Measurements from ENCODE around the gene LYRM1.

The LYRM1 gene

GRCh38 chr16:20886320-20886719 lies 14.3 kb upstream of the LYRM1 start:
- Histone ChIP-seq H3K27ac (ENCODE audit: low read depth, low read length) (no peak overlapping the region), H3K79me2 (ENCODE audit: control insufficient read depth, insufficient read depth, low read length, unreplicated experiment) (peaks cover 85% of the 10 kb centered on the region), H3K4me1 (ENCODE audit: control insufficient read depth, insufficient read depth, low read length, unreplicated experiment) (peaks cover 19% of the 10 kb centered on the region), H3K4me3 (ENCODE audit: low read depth, low read length) (no peak overlapping the region), H3K27me3 (ENCODE audit: insufficient read depth, low read length) (no peaks in the 10 kb centered on the region), H2AFZ (ENCODE audit: low read length, unreplicated experiment) (no peak overlapping the region), H3K36me3 (ENCODE audit: insufficient read depth, low read length) (peaks cover 11% of the 10 kb centered on the region; the same call in 1 of the 2 replicates)

GRCh38 chr16:20887207-20887606 lies 13.4 kb upstream of the LYRM1 start:
- H3K27ac ChIP-seq (ENCODE audit: low read depth, low read length), result no peak overlapping the region
- H3K4me3 ChIP-seq (ENCODE audit: low read depth, low read length), result no peak overlapping the region
- H3K4me1 ChIP-seq (ENCODE audit: control insufficient read depth, insufficient read depth, low read length, unreplicated experiment), result peaks cover 14% of the 10 kb centered on the region
- H2AFZ ChIP-seq (ENCODE audit: low read length, unreplicated experiment), result no peak overlapping the region
- no peaks in the 10 kb centered on the region for H3K27me3 ChIP-seq (ENCODE audit: insufficient read depth, low read length)
- H3K79me2 ChIP-seq (ENCODE audit: control insufficient read depth, insufficient read depth, low read length, unreplicated experiment), result peaks cover 87% of the 10 kb centered on the region
- peaks cover 11% of the 10 kb centered on the region; the same call in 1 of the 2 replicates for H3K36me3 ChIP-seq (ENCODE audit: insufficient read depth, low read length)

- H3K4me3 ChIP-seq (ENCODE audit: low read depth, low read length), result no peak overlapping the region
- H3K27ac ChIP-seq (ENCODE audit: low read depth, low read length), result no peak overlapping the region
- no peaks in the 10 kb centered on the region for H3K27me3 ChIP-seq (ENCODE audit: insufficient read depth, low read length)
- H2AFZ ChIP-seq (ENCODE audit: low read length, unreplicated experiment), result no peak overlapping the region
- no peaks in the 10 kb centered on the region for H3K4me1 ChIP-seq (ENCODE audit: control insufficient read depth, insufficient read depth, low read length, unreplicated experiment)
- peaks cover 89% of the 10 kb centered on the region for H3K79me2 ChIP-seq (ENCODE audit: control insufficient read depth, insufficient read depth, low read length, unreplicated experiment)
- H3K36me3 ChIP-seq (ENCODE audit: insufficient read depth, low read length), result peaks cover 15% of the 10 kb centered on the region; the same call in 1 of the 2 replicates
Observed at GRCh38 chr16:20889625-20890275, 10.8 kb upstream of the LYRM1 start.

- Histone ChIP-seq H2AFZ (ENCODE audit: low read length, unreplicated experiment) (no peak overlapping the region), H3K4me3 (ENCODE audit: low read depth, low read length) (no peak overlapping the region), H3K27ac (ENCODE audit: low read depth, low read length) (no peak overlapping the region), H3K36me3 (ENCODE audit: insufficient read depth, low read length) (peaks cover 27% of the 10 kb centered on the region; the same call in 1 of the 2 replicates), H3K27me3 (ENCODE audit: insufficient read depth, low read length) (no peaks in the 10 kb centered on the region), H3K79me2 (ENCODE audit: control insufficient read depth, insufficient read depth, low read length, unreplicated experiment) (peaks cover 97% of the 10 kb centered on the region), H3K4me1 (ENCODE audit: control insufficient read depth, insufficient read depth, low read length, unreplicated experiment) (peaks cover 26% of the 10 kb centered on the region)
Observed at GRCh38 chr16:20894388-20894787, 6.2 kb upstream of the LYRM1 start.

DNA sequence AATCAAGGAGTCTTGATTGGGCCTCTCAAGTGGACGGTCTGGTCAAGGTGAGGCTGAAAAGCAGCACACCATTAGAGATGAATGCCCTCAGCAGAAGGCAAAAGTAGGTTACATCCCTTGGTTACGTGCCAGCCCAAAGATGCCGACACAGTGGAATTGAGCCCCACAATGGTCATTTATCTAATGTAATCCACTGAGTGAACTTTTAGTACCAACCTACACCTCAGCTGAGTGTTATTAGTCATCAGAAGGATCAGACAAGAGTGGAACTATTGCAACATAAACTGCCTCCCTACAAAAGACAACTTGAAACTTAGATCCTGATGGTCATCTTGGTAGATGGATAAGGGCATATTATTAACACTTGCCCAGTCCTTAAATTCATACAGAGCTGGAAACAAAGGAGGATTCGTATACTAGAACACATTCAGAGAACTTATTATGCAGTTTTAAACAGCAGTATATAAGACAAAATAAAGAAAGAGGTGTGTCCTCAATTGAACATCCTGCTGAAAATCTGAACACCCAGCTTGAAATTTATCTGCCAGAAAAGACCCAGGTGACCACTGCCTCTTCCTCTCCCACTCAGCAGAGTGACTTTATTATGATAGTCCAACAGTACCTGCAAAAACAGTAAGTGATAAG lies 3.2 kb upstream of the LYRM1 start:
- peak overlapping the region; percentile 83 for H3K4me3 ChIP-seq (ENCODE audit: low read depth, low read length)
- H3K27me3 ChIP-seq (ENCODE audit: insufficient read depth, low read length), result no peaks in the 10 kb centered on the region
- H3K36me3 ChIP-seq (ENCODE audit: insufficient read depth, low read length), result peaks cover 27% of the 10 kb centered on the region; the same call in 1 of the 2 replicates
- peak overlapping the region; percentile 96 for H3K27ac ChIP-seq (ENCODE audit: low read depth, low read length)
- H3K79me2 ChIP-seq (ENCODE audit: control insufficient read depth, insufficient read depth, low read length, unreplicated experiment), result peaks cover 93% of the 10 kb centered on the region
- peaks cover 32% of the 10 kb centered on the region for H3K4me1 ChIP-seq (ENCODE audit: control insufficient read depth, insufficient read depth, low read length, unreplicated experiment)
- no peak overlapping the region for H2AFZ ChIP-seq (ENCODE audit: low read length, unreplicated experiment)

- H3K4me1 ChIP-seq (ENCODE audit: control insufficient read depth, insufficient read depth, low read length, unreplicated experiment), result peaks cover 34% of the 10 kb centered on the region
- H2AFZ ChIP-seq (ENCODE audit: low read length, unreplicated experiment), result no peak overlapping the region
- H3K79me2 ChIP-seq (ENCODE audit: control insufficient read depth, insufficient read depth, low read length, unreplicated experiment), result peaks cover 93% of the 10 kb centered on the region
- peak overlapping the region; percentile 83 for H3K4me3 ChIP-seq (ENCODE audit: low read depth, low read length)
- H3K27me3 ChIP-seq (ENCODE audit: insufficient read depth, low read length), result no peaks in the 10 kb centered on the region
- H3K36me3 ChIP-seq (ENCODE audit: insufficient read depth, low read length), result peaks cover 27% of the 10 kb centered on the region; the same call in 1 of the 2 replicates
- peak overlapping the region; percentile 96 for H3K27ac ChIP-seq (ENCODE audit: low read depth, low read length)
Observed at GRCh38 chr16:20897922-20898321, 2.6 kb upstream of the LYRM1 start.

- peaks cover 45% of the 10 kb centered on the region for H3K4me1 ChIP-seq (ENCODE audit: control insufficient read depth, insufficient read depth, low read length, unreplicated experiment)
- H3K27me3 ChIP-seq (ENCODE audit: insufficient read depth, low read length), result no peaks in the 10 kb centered on the region
- H3K79me2 ChIP-seq (ENCODE audit: control insufficient read depth, insufficient read depth, low read length, unreplicated experiment), result peaks cover 93% of the 10 kb centered on the region
- H3K36me3 ChIP-seq (ENCODE audit: insufficient read depth, low read length), result peaks cover 23% of the 10 kb centered on the region; the same call in 1 of the 2 replicates
- H3K4me3 ChIP-seq (ENCODE audit: low read depth, low read length), result peak overlapping the region; percentile 83
- peak overlapping the region; percentile 96 for H3K27ac ChIP-seq (ENCODE audit: low read depth, low read length)
- no peak overlapping the region for H2AFZ ChIP-seq (ENCODE audit: low read length, unreplicated experiment)
Observed at GRCh38 chr16:20899071-20899470, 1.5 kb upstream of the LYRM1 start.

DNA sequence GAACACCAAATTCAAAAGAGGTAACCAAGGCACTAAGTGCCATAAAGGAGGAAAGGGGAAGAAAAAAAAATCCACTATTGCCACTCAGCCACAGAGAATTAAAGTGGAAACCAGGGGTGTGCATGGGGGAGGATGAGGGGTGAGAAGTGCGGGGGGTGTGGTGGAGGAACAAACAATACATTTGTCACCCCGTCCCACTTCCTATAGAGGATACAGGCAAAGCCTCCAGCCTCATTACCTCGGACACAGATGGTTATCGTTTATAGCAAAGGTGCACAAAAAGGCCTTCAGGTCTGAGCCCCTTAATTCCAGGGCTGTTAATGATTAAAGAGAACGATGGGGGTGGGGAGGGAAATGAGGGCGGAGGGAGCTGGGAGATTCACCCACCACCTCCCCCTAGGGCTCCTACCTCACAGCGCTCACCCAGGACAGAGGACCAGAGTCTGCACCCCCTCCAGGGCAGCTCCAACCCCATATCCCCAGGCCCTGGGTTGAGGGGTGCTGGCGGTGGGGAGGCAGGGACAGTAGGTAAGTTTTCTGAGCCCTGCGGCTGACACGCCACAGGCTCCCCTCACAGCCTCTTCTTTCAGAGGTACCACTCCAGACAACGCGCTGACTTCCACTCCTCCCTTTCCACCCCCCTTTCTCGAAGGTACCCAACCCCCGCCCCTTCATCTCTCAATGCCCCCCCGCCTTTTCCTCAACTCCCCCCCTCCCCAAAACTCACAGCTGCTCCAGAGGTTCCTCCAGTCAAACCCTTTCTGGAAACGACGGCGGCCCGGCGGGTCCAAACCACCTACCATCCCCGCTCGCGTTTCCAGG lies 883 bp upstream of the LYRM1 start:
- Histone ChIP-seq H2AFZ (ENCODE audit: low read length, unreplicated experiment) (no peak overlapping the region), H3K79me2 (ENCODE audit: control insufficient read depth, insufficient read depth, low read length, unreplicated experiment) (peaks cover 91% of the 10 kb centered on the region), H3K4me1 (ENCODE audit: control insufficient read depth, insufficient read depth, low read length, unreplicated experiment) (peaks cover 51% of the 10 kb centered on the region), H3K36me3 (ENCODE audit: insufficient read depth, low read length) (peaks cover 18% of the 10 kb centered on the region; the same call in 1 of the 2 replicates), H3K27ac (ENCODE audit: low read depth, low read length) (peak overlapping the region; percentile 96), H3K4me3 (ENCODE audit: low read depth, low read length) (peak overlapping the region; percentile 83), H3K27me3 (ENCODE audit: insufficient read depth, low read length) (no peaks in the 10 kb centered on the region)

- Histone ChIP-seq H3K79me2 (ENCODE audit: control insufficient read depth, insufficient read depth, low read length, unreplicated experiment) (peaks cover 78% of the 10 kb centered on the region), H3K27me3 (ENCODE audit: insufficient read depth, low read length) (no peaks in the 10 kb centered on the region), H2AFZ (ENCODE audit: low read length, unreplicated experiment) (no peak overlapping the region), H3K27ac (ENCODE audit: low read depth, low read length) (peak overlapping the region; percentile 96), H3K36me3 (ENCODE audit: insufficient read depth, low read length) (peaks cover 10% of the 10 kb centered on the region; the same call in 1 of the 2 replicates), H3K4me1 (ENCODE audit: control insufficient read depth, insufficient read depth, low read length, unreplicated experiment) (peaks cover 64% of the 10 kb centered on the region), H3K4me3 (ENCODE audit: low read depth, low read length) (peak overlapping the region; percentile 83)
Observed at GRCh38 chr16:20901068-20901435, 481 bp downstream of the LYRM1 start.

DNA sequence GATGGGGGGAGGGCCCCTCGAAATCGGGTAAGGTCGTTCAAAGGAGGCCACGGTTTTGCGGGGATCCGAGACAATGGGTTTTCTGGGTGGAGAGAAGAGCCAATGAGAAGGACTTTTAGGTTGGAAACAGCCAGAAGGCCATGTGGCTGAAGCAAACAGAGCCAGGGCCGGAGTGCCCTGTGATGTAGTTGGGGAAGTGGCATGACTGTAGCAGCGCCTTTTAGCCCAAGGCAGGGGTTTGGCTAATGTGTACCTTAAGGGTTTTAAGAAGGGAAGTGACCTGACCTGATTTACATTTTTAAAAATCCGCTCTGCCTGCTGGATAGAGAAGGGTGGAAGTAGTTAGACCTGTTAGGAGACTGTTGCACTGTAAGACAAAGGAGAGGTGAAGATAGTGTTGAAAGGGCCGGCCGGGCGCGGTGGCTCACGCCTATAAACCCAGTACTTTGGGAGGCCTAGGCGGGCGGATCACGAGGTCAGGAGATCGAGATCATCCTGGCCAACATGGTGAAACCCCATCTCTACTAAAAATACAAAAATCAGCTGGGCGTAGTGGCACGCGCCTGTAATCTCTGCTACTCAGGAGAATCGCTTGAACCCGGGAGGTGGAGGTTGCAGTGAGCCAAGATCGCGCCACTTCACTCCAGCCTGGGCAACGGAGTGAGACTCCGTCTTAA lies 1.0 kb downstream of the LYRM1 start:
- Histone ChIP-seq H3K79me2 (ENCODE audit: control insufficient read depth, insufficient read depth, low read length, unreplicated experiment) (peaks cover 73% of the 10 kb centered on the region), H3K4me1 (ENCODE audit: control insufficient read depth, insufficient read depth, low read length, unreplicated experiment) (peaks cover 66% of the 10 kb centered on the region), H3K27me3 (ENCODE audit: insufficient read depth, low read length) (no peaks in the 10 kb centered on the region), H2AFZ (ENCODE audit: low read length, unreplicated experiment) (no peak overlapping the region), H3K27ac (ENCODE audit: low read depth, low read length) (peak overlapping the region; percentile 96), H3K36me3 (ENCODE audit: insufficient read depth, low read length) (peaks cover 6% of the 10 kb centered on the region; the same call in 1 of the 2 replicates), H3K4me3 (ENCODE audit: low read depth, low read length) (peak overlapping the region; percentile 83)
